Activated naive CD4-positive, alpha-beta T cell treated with anti-CD3 and anti-CD28 coated beads, Interleukin-2, amount 10 ng/mL, durations not matched to agents 7 days and 5 days (primary cell): ENCODE measurements around the gene RRBP1.

Source experiments
- CTCF ChIA-PET: fragments of 350-600 bp; sonication (Branson Sonifier 250); formaldehyde crosslinking; loops from one replicate; lab custom pipeline; 2021; ENCODE audit warnings: antibody characterized with exemption; lab: Charles Lee
- DNase-seq: peaks from one replicate; pipeline ENCODE4 v3.0.0-alpha.2; 2020
- H3K27ac Mint-ChIP-seq: one replicate; pipeline ENCODE4 v1.8.0; 2021; ENCODE audit warnings: mild to moderate bottlenecking, moderate library complexity, mixed read lengths
- H3K27me3 Mint-ChIP-seq: one replicate; pipeline ENCODE4 v1.8.0; 2021; ENCODE audit warnings: mild to moderate bottlenecking, mixed read lengths
- H3K36me3 Mint-ChIP-seq: one replicate; pipeline ENCODE4 v1.8.0; 2021; ENCODE audit warnings: mixed read lengths
- H3K4me1 Mint-ChIP-seq: one replicate; pipeline ENCODE4 v1.8.0; 2021; ENCODE audit warnings: mixed read lengths
- H3K4me3 Mint-ChIP-seq: one replicate; pipeline ENCODE4 v1.8.0; 2021; ENCODE audit warnings: mild to moderate bottlenecking, moderate library complexity, mixed read lengths
- H3K9me3 Mint-ChIP-seq: one replicate; pipeline ENCODE4 v1.8.0; 2021; ENCODE audit warnings: mixed read lengths

Gene RRBP1

GRCh38 chr20:17640146-17640874, 41.7 kb downstream of the RRBP1 start:
- CTCF ChIA-PET, result no interaction called here
- Mint-ChIP-seq H3K4me1 (no peaks in the 10 kb centered on the region), H3K9me3 (no peaks in the 10 kb centered on the region), H3K36me3 (peaks cover 13% of the 10 kb centered on the region), H3K4me3 (no peak overlapping the region), H3K27me3 (no peaks in the 10 kb centered on the region), H3K27ac (no peak overlapping the region)
- DNase-seq, result no peak

- Mint-ChIP-seq H3K9me3 (no peaks in the 10 kb centered on the region), H3K4me3 (no peak overlapping the region), H3K4me1 (no peaks in the 10 kb centered on the region), H3K36me3 (peaks cover 16% of the 10 kb centered on the region), H3K27ac (no peak overlapping the region), H3K27me3 (no peaks in the 10 kb centered on the region)
- DNase-seq, result no peak
- CTCF ChIA-PET, result no interaction called here
Observed at GRCh38 chr20:17638835-17639407, 43.1 kb downstream of the RRBP1 start.

- Mint-ChIP-seq H3K4me1 (no peaks in the 10 kb centered on the region), H3K9me3 (no peaks in the 10 kb centered on the region), H3K27ac (no peak overlapping the region), H3K27me3 (no peaks in the 10 kb centered on the region), H3K4me3 (no peak overlapping the region), H3K36me3 (peaks cover 16% of the 10 kb centered on the region)
- DNase-seq, result no peak
- CTCF ChIA-PET, result no interaction called here
Observed at GRCh38 chr20:17637985-17638640, 43.9 kb downstream of the RRBP1 start.

GRCh38 chr20:17637413-17637780, 44.6 kb downstream of the RRBP1 start:
- no peaks in the 10 kb centered on the region for H3K4me1 Mint-ChIP-seq
- no peak for DNase-seq
- H3K27ac Mint-ChIP-seq, result peak overlapping the region; percentile 52
- CTCF ChIA-PET, result no interaction called here
- H3K36me3 Mint-ChIP-seq, result peaks cover 16% of the 10 kb centered on the region
- H3K4me3 Mint-ChIP-seq, result no peak overlapping the region
- H3K9me3 Mint-ChIP-seq, result no peaks in the 10 kb centered on the region
- H3K27me3 Mint-ChIP-seq, result no peaks in the 10 kb centered on the region

- H3K4me3 Mint-ChIP-seq, result no peak overlapping the region
- CTCF ChIA-PET, result no interaction called here
- no peaks in the 10 kb centered on the region for H3K4me1 Mint-ChIP-seq
- no peaks in the 10 kb centered on the region for H3K27me3 Mint-ChIP-seq
- DNase-seq, result no peak
- H3K36me3 Mint-ChIP-seq, result peaks cover 16% of the 10 kb centered on the region
- H3K27ac Mint-ChIP-seq, result no peak overlapping the region
- no peaks in the 10 kb centered on the region for H3K9me3 Mint-ChIP-seq
Observed at GRCh38 chr20:17636523-17637412, 45.3 kb downstream of the RRBP1 start.

- CTCF ChIA-PET, result no interaction called here
- Mint-ChIP-seq H3K27ac (no peak overlapping the region), H3K4me1 (no peaks in the 10 kb centered on the region), H3K9me3 (no peaks in the 10 kb centered on the region), H3K4me3 (no peak overlapping the region), H3K36me3 (peaks cover 16% of the 10 kb centered on the region), H3K27me3 (no peaks in the 10 kb centered on the region)
- DNase-seq, result no peak
Observed at GRCh38 chr20:17635332-17636244, 46.5 kb downstream of the RRBP1 start.

- Mint-ChIP-seq H3K27me3 (no peaks in the 10 kb centered on the region), H3K4me1 (no peaks in the 10 kb centered on the region), H3K9me3 (no peaks in the 10 kb centered on the region), H3K36me3 (peaks cover 16% of the 10 kb centered on the region), H3K4me3 (no peak overlapping the region), H3K27ac (no peak overlapping the region)
- CTCF ChIA-PET, result no interaction called here
- DNase-seq, result no peak
Observed at GRCh38 chr20:17634661-17635331, 47.2 kb downstream of the RRBP1 start.

- H3K9me3 Mint-ChIP-seq, result no peaks in the 10 kb centered on the region
- peaks cover 15% of the 10 kb centered on the region for H3K36me3 Mint-ChIP-seq
- no peaks in the 10 kb centered on the region for H3K27me3 Mint-ChIP-seq
- no peak overlapping the region for H3K27ac Mint-ChIP-seq
- H3K4me3 Mint-ChIP-seq, result no peak overlapping the region
- H3K4me1 Mint-ChIP-seq, result no peaks in the 10 kb centered on the region
- DNase-seq, result no peak
- CTCF ChIA-PET, result no interaction called here
Observed at GRCh38 chr20:17633850-17634500, 48.1 kb downstream of the RRBP1 start.

GRCh38 chr20:17633221-17633849, 48.7 kb downstream of the RRBP1 start:
- no peak overlapping the region for H3K27ac Mint-ChIP-seq
- H3K9me3 Mint-ChIP-seq, result no peaks in the 10 kb centered on the region
- H3K4me1 Mint-ChIP-seq, result no peaks in the 10 kb centered on the region
- DNase-seq, result no peak
- CTCF ChIA-PET, result no interaction called here
- H3K4me3 Mint-ChIP-seq, result no peak overlapping the region
- H3K36me3 Mint-ChIP-seq, result peaks cover 17% of the 10 kb centered on the region
- no peaks in the 10 kb centered on the region for H3K27me3 Mint-ChIP-seq

- Mint-ChIP-seq H3K9me3 (no peaks in the 10 kb centered on the region), H3K27me3 (no peaks in the 10 kb centered on the region), H3K36me3 (peaks cover 20% of the 10 kb centered on the region), H3K4me1 (no peaks in the 10 kb centered on the region), H3K4me3 (no peak overlapping the region), H3K27ac (no peak overlapping the region)
- no peak for DNase-seq
- CTCF ChIA-PET, result interaction anchor here (1.6 kb wide), 1 partner anchor 9 kb away, joined by 4 read pairs; no protein-coding TSS in a partner anchor
Observed at GRCh38 chr20:17631576-17632319, 50.3 kb downstream of the RRBP1 start.

GRCh38 chr20:17630806-17631195, 51.2 kb downstream of the RRBP1 start:
- CTCF ChIA-PET, result interaction anchor here (0.8 to 1.6 kb wide), 2 partner anchors 8 to 20 kb away, joined by 3 to 4 read pairs; no protein-coding TSS in a partner anchor
- no peaks in the 10 kb centered on the region for H3K9me3 Mint-ChIP-seq
- H3K36me3 Mint-ChIP-seq, result peaks cover 17% of the 10 kb centered on the region
- H3K4me1 Mint-ChIP-seq, result no peaks in the 10 kb centered on the region
- H3K27me3 Mint-ChIP-seq, result no peaks in the 10 kb centered on the region
- no peak overlapping the region for H3K4me3 Mint-ChIP-seq
- no peak for DNase-seq
- H3K27ac Mint-ChIP-seq, result no peak overlapping the region
